ENCODE measurements around the gene SYT12.

DNA sequence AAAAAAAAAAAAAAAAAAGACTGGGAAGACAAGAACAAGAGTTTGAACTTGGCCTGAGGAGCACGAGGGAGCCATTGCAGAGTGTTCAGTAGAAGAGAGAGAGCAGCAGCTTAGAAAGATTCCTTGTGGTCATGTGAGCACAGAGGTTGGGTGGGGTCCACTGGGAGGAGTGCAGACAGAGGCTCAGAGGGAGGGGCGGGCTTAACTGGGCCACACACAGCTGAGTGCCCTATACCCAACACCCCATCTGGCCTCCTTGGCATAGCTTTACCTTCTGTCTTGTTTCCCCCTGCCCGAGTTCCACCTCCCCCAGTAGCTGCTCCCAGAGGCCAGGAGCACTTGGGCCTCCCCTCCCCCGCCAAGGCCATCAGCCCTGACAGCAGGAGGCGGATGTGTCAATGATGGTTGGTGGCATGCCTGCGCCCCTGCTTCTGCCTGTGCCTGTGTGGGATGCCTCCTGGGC is 35.7 kb upstream of the SYT12 start:
- TF ChIP-seq, protein P1, sequence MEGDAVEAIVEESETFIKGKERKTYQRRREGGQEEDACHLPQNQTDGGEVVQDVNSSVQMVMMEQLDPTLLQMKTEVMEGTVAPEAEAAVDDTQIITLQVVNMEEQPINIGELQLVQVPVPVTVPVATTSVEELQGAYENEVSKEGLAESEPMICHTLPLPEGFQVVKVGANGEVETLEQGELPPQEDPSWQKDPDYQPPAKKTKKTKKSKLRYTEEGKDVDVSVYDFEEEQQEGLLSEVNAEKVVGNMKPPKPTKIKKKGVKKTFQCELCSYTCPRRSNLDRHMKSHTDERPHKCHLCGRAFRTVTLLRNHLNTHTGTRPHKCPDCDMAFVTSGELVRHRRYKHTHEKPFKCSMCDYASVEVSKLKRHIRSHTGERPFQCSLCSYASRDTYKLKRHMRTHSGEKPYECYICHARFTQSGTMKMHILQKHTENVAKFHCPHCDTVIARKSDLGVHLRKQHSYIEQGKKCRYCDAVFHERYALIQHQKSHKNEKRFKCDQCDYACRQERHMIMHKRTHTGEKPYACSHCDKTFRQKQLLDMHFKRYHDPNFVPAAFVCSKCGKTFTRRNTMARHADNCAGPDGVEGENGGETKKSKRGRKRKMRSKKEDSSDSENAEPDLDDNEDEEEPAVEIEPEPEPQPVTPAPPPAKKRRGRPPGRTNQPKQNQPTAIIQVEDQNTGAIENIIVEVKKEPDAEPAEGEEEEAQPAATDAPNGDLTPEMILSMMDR (conservative IDR thresholded peaks at IDR 0.05; ENCODE audit: low read depth, low read length): no peak
- TF ChIP-seq FOS (IDR thresholded peaks at IDR 0.05; ENCODE audit: low read depth, low read length) (no peak), RAD21 (IDR thresholded peaks at IDR 0.05; ENCODE audit: low read length) (no peak), POLR2A (IDR thresholded peaks at IDR 0.05; ENCODE audit: low read depth, low read length) (no peak), MXI1 (IDR thresholded peaks at IDR 0.05; ENCODE audit: borderline replicate concordance, low read depth, low read length) (no peak), RCOR1 (IDR thresholded peaks at IDR 0.05; ENCODE audit: insufficient replicate concordance, low read length) (no peak), MAFK (IDR thresholded peaks at IDR 0.05; ENCODE audit: low read depth, low read length) (no peak)
- TF ChIP-seq, protein P2, sequence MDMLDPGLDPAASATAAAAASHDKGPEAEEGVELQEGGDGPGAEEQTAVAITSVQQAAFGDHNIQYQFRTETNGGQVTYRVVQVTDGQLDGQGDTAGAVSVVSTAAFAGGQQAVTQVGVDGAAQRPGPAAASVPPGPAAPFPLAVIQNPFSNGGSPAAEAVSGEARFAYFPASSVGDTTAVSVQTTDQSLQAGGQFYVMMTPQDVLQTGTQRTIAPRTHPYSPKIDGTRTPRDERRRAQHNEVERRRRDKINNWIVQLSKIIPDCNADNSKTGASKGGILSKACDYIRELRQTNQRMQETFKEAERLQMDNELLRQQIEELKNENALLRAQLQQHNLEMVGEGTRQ (IDR thresholded peaks at IDR 0.05; ENCODE audit: low read depth, low read length): no peak
- TF ChIP-seq, protein P3, sequence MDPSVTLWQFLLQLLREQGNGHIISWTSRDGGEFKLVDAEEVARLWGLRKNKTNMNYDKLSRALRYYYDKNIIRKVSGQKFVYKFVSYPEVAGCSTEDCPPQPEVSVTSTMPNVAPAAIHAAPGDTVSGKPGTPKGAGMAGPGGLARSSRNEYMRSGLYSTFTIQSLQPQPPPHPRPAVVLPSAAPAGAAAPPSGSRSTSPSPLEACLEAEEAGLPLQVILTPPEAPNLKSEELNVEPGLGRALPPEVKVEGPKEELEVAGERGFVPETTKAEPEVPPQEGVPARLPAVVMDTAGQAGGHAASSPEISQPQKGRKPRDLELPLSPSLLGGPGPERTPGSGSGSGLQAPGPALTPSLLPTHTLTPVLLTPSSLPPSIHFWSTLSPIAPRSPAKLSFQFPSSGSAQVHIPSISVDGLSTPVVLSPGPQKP (IDR thresholded peaks at IDR 0.05; ENCODE audit: borderline replicate concordance, low read depth, low read length): no peak
